GM18858 (cell line): Measurements from ENCODE around the gene LCE3D.

Source experiments
- ATAC-seq: cut with Tn5 transposase; IDR thresholded peaks from one replicate; pipeline ENCODE4 v1.9.1; 2021; ENCODE audit not compliant: unreplicated experiment

Gene LCE3D

DNA sequence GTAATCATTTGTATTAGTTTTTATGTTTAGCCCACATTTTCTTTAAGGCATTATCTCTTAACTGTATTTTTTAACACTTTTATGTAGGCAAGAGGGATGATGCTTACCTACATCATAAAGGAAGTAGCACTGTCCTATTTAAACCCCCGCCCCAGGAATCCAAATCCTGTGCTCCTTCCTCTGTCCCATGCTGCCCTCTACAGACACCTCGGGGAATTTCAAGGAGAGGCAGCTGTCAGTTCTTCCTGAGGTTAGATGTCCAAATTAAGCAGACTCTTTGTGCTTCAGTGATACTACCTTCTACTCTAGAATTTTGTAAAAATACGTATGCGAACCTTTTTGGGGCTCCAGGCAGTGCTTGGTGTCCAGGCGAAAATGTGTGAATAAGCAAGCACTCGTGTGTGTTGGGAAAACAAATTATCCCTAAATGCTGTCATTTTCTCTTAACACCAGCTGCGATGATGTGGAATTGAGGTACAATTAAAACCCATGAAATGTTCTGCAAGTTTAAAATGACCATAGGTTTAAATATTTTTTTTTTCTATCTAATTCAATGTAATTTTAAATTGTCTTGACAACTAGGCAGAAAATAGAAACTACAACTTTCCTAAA lies 46.9 kb downstream of the LCE3D start:
- no peak for ATAC-seq
